GM12873 (cell line): ENCODE results near the gene ALDH1A2.

ENCODE experiments used
- TF ChIP-seq, protein P1 (sequence below): IDR thresholded peaks from 2 replicates; pipeline ENCODE4 v1.5.1; 2012; ENCODE audit warnings: low read depth, mild to moderate bottlenecking, moderate library complexity, low read length, control low read depth; ENCODE audit not compliant: insufficient read depth; ENCODE audit errors: missing control alignments

ALDH1A2 gene

DNA sequence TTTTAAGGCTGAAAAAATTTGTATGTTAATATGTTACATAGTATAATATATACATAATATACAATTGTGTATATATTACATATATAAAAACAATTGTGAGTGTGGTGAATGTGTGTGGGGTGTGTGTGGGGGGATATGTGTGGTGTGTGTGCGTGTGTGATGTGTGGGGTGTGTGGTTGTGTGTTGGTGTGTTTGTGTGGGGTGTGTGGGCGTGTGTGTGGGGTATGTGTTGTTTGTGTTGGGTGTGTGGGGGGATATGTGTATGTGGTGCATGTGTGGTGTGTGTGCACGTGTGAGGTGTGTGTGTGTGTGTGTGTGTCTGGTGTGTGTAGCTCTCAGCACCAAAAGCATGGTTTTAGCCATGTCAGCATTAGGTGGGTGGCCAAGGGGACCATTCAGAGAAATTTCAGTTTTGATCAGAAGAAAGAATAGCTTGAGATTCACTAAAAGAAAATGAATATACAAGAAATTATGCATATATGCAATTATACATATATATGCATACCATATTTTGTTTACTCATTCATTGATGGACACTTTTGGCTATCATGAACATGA lies 118.9 kb downstream of the ALDH1A2 start:
- TF ChIP-seq, protein P1, sequence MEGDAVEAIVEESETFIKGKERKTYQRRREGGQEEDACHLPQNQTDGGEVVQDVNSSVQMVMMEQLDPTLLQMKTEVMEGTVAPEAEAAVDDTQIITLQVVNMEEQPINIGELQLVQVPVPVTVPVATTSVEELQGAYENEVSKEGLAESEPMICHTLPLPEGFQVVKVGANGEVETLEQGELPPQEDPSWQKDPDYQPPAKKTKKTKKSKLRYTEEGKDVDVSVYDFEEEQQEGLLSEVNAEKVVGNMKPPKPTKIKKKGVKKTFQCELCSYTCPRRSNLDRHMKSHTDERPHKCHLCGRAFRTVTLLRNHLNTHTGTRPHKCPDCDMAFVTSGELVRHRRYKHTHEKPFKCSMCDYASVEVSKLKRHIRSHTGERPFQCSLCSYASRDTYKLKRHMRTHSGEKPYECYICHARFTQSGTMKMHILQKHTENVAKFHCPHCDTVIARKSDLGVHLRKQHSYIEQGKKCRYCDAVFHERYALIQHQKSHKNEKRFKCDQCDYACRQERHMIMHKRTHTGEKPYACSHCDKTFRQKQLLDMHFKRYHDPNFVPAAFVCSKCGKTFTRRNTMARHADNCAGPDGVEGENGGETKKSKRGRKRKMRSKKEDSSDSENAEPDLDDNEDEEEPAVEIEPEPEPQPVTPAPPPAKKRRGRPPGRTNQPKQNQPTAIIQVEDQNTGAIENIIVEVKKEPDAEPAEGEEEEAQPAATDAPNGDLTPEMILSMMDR: no peak

DNA sequence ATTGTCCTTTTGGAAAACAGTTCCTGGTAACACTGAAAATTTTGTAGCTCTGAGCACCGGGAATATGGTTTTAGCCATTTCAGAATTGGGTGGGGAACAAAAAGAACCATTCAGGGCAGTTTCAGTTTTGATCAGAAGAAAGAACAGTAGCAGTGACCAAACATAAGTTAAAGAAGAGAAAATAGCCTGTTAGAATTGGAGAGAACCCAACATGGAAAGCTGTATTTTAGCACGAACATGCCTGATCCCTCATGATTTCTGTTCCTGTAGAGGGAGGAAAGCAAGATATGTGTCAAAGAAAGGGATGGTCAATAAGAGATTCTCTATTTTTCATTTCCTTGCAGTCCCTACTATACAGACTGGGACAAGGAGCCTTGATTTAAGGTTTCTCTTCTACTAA lies 119.9 kb downstream of the ALDH1A2 start:
- TF ChIP-seq, protein P1: no peak

DNA sequence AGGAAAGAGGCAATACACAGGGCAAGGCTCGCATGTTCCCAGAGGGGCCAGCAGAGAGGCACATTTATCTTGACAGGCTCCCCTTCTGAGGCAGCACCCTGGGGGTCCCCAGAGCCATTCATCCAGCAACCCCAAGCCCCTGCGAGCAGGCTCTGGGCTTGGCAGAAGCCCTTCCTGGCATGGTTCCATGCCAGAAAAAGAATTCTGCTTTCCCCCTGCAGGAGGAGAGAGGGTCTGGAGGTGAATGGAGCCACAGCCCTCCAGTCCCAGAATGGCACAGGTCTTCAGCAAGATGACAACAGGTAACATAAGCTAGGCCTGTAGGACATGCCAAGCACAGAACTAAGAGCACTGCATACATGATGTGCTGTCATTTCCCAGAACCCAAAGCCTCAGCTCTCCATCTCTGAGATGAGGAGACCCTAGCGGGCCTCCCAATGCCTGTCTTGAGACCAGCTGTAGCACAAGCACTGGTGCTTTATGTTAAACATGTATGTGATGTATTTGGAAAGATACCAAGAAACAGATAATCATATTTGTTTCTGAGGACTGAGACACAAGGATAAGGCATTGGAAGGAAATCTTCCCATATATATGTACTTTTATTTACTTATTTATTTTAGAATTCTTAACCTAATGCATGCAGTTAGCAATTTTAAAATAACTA lies 121.6 kb downstream of the ALDH1A2 start:
- TF ChIP-seq, protein P1: no peak

DNA sequence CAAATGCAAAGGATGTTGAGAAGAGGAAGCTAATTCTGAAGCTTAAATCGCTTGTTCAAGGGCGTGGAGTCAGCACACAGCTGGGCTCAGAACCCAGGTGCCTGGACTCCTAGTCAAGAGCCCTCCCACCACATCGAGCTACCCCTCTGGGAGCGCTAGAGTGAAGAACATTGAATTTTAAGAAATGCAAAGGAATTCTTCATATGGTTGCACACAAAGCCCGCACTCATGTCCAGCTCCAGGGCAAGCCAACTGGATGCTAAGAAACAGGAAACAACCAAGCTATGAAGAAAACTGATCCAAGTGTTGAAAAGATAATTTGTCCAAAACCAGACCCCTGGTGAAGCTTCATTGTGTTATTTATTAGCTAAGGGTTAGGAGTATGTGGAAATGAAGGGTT lies 122.3 kb downstream of the ALDH1A2 start:
- TF ChIP-seq, protein P1: no peak

DNA sequence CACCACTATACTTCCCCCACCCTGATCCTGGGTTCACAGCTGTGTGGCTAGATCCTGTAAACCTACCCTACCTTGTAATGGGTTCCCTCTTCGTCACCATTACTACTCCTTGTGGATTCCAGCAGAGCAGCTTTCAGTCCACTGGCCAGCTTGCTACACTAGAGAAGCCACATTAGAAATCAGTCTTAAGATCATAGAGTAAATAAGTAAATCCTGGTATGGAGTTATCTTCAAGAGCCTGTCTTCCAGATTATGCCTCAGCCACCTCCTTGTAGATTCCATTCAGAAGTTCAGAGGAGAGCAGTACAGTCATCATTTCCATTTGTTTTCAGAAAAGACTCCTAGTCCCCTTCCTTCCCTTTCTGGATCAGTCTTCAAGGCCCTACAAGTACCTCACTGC lies 123.7 kb downstream of the ALDH1A2 start:
- TF ChIP-seq, protein P1: no peak

DNA sequence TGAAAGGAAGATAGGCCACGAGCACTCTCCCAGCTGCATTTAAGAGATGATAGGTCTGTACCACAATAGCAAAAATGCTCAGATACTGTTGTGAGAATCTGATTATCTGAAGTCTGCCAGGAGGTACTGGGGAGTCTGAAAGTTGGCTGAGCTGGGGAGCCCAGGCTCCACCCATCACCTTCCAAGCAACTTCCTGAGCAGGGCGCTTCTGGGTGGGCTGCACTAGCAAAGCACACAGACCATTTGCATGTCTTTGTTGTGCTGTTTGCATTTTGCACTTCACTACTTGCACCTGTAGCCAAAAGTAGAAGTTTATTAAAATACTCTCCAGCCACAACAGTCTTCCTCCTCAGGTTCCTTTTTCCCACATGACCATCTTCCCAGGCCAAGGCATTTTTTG lies 133.2 kb downstream of the ALDH1A2 start:
- TF ChIP-seq, protein P1: no peak

DNA sequence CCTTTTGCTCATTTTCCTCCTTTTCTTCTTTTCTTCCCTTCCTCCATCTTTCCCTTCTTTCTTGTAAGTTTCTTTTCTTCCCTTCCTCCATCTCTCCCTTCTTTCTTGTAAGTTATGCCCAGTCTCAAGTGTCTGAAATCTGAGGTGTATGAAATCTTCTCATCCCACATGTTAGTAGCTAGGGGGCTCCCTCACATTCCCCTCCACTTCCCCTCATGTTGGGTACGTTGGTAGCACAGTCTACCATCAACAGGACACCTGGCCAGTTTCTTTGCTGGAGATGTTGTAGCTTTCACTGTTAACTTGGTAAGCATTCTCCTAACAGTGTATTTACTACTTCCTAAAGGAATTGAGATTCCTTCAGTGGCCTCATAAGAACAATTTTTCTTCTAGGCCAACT lies 133.9 kb downstream of the ALDH1A2 start:
- TF ChIP-seq, protein P1: no peak
